SK-N-MC (cell line): Measurements from ENCODE around the gene SMURF1.

Experiments used
- DNase-seq: peaks from one replicate; pipeline ENCODE4 v3.0.0-alpha.2; 2011; ENCODE audit warnings: low read depth, low spot score
- H3K27ac ChIP-seq: fragments of 200-600 bp; sonication (generic); 2 replicates; pipeline ENCODE4 v1.5.1; 2016; ENCODE audit warnings: mixed run types
- H3K36me3 ChIP-seq: fragments of 200-600 bp; sonication (generic); 2 replicates; pipeline ENCODE4 v1.6.1; 2017; ENCODE audit warnings: antibody characterized with exemption, low read length, mixed read lengths; ENCODE audit not compliant: insufficient read depth
- H3K4me3 ChIP-seq: fragments of 200-600 bp; sonication (generic); 2 replicates; pipeline ENCODE4 v1.5.1; 2016
- H3K9ac ChIP-seq: fragments of 200-600 bp; sonication (generic); 2 replicates; pipeline ENCODE4 v1.8.0; 2017; ENCODE audit warnings: mixed run types, mixed read lengths; ENCODE audit not compliant: insufficient read length
- H3K9me3 ChIP-seq: fragments of 200-600 bp; sonication (generic); 2 replicates; pipeline ENCODE4 v1.6.1; 2017; ENCODE audit warnings: low read depth, mild to moderate bottlenecking, antibody characterized with exemption, low read length, moderate library complexity, mixed read lengths
- EZH2 ChIP-seq: fragments of 200-600 bp; sonication (generic); IDR thresholded peaks from one replicate; pipeline ENCODE4 v1.6.1; 2017; ENCODE audit warnings: antibody characterized with exemption
- FOXP2 ChIP-seq: optimal IDR thresholded peaks from 2 replicates; pipeline ENCODE3; 2011; ENCODE audit warnings: mild to moderate bottlenecking, moderate library complexity; ENCODE audit not compliant: insufficient read depth; ENCODE audit errors: extremely low read length, control extremely low read depth
- POLR2AphosphoS5 ChIP-seq: IDR thresholded peaks from 2 replicates; pipeline ENCODE4 v1.6.1; 2012; ENCODE audit warnings: mild to moderate bottlenecking, low read depth, low read length, borderline replicate concordance

Gene SMURF1

DNA sequence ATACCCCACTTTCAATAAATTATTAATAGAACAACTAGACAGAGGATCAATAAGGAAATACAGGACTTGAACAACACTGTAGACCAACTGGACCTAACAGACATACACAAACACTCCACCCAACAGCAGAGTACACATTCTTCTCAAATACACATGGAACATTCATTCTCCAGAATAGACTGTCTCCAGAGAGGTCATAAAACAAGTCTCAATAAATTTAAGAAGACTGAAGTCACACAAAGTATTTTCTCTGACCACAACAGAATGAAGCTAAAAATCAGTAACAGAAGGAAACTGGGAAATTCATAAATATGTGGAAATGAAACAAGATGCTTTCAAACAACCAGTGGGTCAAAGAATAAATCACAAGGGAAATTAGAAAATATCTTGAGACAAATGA, 119.8 kb downstream of the SMURF1 start:
- Histone ChIP-seq H3K9me3 (no peaks in the 10 kb centered on the region), H3K4me3 (no peak overlapping the region), H3K9ac (no peak overlapping the region), H3K27ac (peak overlapping the region; percentile 67; the same call in 1 of the 2 replicates), H3K36me3 (peaks cover 22% of the 10 kb centered on the region; the same call in 1 of the 2 replicates)
- TF ChIP-seq POLR2AphosphoS5 (no peak), EZH2 (no peak), FOXP2 (no peak)
- no peak for DNase-seq

DNA sequence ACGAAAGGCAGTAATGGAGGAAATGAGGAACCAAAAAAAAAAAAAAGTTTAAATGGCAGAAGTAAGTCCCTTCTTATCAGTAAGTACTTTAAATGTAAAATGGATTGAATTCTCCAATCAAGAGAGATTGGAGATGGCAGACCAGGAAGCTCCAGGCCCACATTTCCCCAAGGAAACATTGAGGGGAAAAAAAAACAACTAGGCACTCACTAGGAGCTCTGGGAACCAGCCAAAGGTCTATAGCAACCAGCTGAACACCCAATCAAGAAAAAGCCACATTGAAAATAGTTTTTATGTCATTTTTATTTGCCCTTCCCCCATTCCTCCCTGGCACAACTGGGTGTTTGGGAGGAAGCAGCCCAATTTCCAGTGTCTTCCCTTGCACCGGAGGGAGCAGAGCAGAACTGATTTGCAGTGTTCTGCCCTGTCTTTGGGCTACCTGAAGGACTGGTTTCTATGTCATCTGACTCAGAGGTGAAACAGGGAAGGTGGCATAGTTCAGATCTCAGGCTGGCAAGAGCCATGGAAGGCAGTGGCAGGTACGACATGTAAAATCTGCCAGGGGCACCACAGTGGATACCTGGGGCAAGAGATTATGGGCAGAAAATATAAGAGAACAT, 121.9 kb downstream of the SMURF1 start:
- H3K9ac ChIP-seq: no peak overlapping the region
- H3K9me3 ChIP-seq: no peaks in the 10 kb centered on the region
- TF ChIP-seq EZH2 (no peak), POLR2AphosphoS5 (peak; percentile 14; the same call in 1 of the 2 replicates), FOXP2 (no peak)
- peaks cover 12% of the 10 kb centered on the region; the same call in 1 of the 2 replicates for H3K36me3 ChIP-seq
- peak overlapping the region; percentile 41 for H3K4me3 ChIP-seq
- H3K27ac ChIP-seq: peak overlapping the region; percentile 65
- DNase-seq: peak; percentile 48

DNA sequence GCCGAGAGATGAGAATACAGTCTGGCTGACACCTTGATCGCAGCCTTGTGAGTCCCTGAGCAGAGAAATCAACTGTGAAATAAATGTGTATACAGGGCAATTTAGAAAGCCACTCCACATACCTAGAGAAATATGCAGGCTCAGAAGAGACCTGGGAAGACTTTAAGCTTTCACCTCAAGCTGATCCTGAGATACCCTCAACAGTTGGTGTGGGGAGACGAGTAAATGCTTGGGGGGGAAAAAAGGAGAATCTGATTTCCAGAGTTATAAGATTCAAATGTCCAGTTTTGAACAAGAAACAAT, 123.5 kb downstream of the SMURF1 start:
- TF ChIP-seq FOXP2 (no peak), POLR2AphosphoS5 (no peak), EZH2 (no peak)
- H3K36me3 ChIP-seq: peaks cover 24% of the 10 kb centered on the region; the same call in 1 of the 2 replicates
- H3K4me3 ChIP-seq: no peak overlapping the region
- H3K9me3 ChIP-seq: no peaks in the 10 kb centered on the region
- DNase-seq: no peak
- H3K27ac ChIP-seq: no peak overlapping the region
- no peak overlapping the region for H3K9ac ChIP-seq

DNA sequence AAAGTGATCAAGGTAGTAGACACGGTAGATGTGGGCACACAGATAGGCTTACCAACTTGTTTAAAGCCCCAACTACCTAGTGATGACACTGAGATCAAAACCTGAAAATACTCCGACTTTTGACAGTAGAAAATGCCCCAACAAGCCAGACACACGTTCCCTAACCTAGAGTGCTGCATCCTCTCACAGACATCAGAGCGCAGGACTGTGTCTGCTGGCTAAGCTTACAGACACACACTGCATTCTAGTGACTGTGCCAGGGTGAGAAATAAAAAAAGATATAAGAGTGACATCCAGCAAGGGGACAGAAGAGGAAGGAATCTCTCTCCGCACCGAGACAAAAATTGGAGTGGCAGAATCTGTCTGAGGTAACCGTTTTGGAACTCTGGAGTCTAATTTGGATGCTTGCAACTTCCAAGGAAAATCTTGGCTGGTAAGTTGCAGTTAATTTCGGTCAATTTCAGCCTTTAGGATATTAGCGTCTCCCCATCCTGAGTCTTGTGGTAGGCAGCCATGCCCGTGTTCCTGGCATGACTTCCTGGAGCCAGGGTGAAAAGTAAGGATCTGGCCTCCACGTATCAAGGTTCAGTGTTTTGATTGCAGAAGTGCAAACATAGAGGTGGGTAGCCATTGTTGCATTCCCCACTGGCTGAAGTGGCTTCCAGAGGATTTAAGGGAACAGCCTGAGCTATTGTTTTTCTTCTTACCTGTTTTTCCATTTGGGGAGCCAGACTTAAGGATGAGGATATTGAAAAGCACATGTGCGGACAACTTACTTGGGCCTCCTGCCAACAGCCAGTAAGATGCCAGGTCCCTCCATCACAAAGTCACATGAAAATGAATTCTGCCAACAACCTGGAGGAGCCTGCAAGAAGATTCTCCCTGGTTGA, 124.1 kb downstream of the SMURF1 start:
- TF ChIP-seq POLR2AphosphoS5 (no peak), FOXP2 (no peak), EZH2 (no peak)
- no peak overlapping the region for H3K4me3 ChIP-seq
- no peak overlapping the region for H3K9ac ChIP-seq
- no peak for DNase-seq
- peaks cover 30% of the 10 kb centered on the region for H3K36me3 ChIP-seq
- no peak overlapping the region for H3K27ac ChIP-seq
- no peaks in the 10 kb centered on the region for H3K9me3 ChIP-seq

DNA sequence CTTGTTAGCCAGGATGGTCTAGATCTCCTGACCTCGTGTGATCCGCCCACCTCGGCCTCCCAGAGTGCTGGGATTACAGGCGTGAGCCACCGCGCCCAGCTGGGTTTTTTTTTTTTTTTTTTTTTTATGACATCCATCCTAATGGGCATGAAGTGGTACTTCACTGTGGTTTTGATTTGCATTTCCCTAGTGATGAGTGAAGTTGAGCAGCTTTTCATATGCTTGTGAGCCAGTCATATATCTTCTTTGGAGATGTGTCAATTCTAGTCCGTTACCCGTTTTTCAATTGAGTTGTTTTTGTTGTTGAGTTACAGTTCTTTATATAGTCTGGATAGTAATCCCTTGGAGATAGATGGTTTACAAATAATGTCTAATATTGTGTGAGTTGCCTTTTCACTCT, 127.7 kb downstream of the SMURF1 start:
- no peaks in the 10 kb centered on the region for H3K9me3 ChIP-seq
- H3K36me3 ChIP-seq: peaks cover 65% of the 10 kb centered on the region
- H3K4me3 ChIP-seq: no peak overlapping the region
- no peak for DNase-seq
- no peak for TF ChIP-seq POLR2AphosphoS5
- TF ChIP-seq FOXP2: no peak
- TF ChIP-seq EZH2: no peak
- H3K27ac ChIP-seq: no peak overlapping the region
- H3K9ac ChIP-seq: no peak overlapping the region

DNA sequence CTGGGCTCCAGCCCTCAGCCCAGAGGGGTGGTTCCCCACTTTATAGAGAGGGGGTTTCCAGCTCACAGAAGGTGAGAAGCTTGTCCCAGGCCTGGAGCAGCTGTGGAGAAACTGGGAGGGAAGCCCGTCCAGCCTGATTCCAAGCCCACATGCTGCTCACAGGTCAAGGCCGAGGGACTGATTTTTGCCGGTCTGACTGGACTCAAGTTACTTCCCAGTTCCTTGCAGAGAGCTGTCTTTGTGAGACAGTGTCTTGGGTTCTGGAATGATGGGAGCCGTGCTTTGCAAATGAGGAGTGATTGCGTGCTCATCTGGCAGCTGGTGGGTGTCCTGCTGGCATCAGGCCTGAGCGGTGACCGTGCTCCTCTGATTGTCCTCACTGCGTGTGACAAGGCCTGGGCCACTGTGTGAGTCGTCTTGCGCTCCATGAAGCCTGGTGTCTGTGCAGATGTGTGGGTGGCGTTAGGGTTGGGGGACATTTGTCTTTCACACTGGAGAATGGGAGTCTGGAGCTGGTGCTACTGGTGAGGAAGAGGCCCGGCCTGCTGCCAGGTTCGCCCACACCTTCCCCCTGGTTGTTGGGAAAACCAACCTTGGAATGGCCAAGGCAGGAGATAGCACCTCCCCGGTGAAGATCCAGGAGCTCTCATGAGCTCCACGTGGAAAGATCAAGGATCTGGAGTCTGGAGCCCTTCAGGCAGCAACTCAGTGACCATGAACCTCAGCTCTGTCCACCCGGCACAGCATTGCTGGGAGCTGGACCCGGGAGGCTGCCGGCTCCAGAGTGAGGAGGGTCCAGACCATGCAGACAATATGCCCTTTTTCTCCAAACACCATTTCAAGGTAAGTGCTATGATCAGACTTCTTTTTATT, 129.6 kb downstream of the SMURF1 start:
- Histone ChIP-seq H3K27ac (no peak overlapping the region), H3K9ac (no peak overlapping the region), H3K4me3 (no peak overlapping the region), H3K36me3 (peaks cover 66% of the 10 kb centered on the region), H3K9me3 (no peaks in the 10 kb centered on the region)
- no peak for TF ChIP-seq FOXP2
- TF ChIP-seq POLR2AphosphoS5: no peak
- no peak for TF ChIP-seq EZH2
- no peak for DNase-seq

DNA sequence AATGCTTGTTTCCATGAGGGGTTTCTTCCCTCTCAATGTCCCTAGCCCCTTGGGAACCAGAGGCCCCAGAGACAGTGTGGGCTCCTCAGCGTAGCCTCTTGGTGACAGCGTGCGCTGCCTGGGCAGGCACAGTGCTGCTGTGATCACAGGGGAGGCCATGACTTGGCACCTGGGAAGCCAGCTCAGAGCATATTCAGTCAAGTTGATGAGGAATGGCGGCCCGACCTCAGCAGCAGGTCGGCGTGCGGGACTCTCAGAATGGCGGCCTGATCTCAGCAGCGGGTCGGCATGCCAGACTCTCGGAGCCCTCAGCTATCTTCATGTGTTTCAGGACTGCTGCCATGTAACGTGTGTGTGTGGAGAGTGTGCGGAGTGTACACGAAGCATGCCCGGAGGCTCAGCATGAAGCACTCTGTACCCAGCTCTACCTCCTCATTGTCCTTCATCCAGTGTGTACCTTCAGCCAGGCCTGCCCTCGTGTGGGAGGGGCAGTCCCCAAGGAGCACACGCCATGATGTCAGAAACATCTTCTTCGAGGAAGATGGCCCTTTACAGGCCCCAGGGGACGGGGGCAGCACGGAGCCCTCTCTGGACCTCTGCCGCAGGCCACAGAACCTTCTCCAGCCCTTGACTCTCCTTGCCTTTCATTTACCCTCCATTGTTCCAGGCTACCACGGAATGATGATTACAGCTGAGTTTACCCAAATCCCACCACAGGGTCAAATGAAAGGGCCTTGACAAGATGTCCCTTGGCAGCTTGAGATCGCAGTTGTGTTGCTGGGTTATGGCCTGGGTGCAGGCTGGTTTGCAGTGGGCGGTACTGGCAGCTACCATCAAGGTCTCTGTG, 130.4 kb downstream of the SMURF1 start:
- TF ChIP-seq EZH2: no peak
- no peak for TF ChIP-seq FOXP2
- no peak for TF ChIP-seq POLR2AphosphoS5
- Histone ChIP-seq H3K4me3 (no peak overlapping the region), H3K9ac (no peak overlapping the region), H3K9me3 (no peaks in the 10 kb centered on the region), H3K36me3 (peaks cover 74% of the 10 kb centered on the region), H3K27ac (no peak overlapping the region)
- DNase-seq: no peak
